Measurements from ENCODE around the gene CCT7. TPM values are rescaled to one million over a fixed set of nuclear protein-coding genes. Genes with fewer than 3 reads are reported as not detected.
"Not testable (repeated sequence)": the region's sequence is repeated elsewhere in the genome, so short reads cannot be mapped to it uniquely, and the experiment has no call there.

CCT7 gene
- total and polyA plus RNA-seq, 4 experiments from 2014 or later: 187 to 400 (median 213) TPM

GRCh38 chr2:73262108-73262651 is 28.1 kb downstream of the CCT7 start:
- DNase-seq: no peak
- H3K27ac ChIP-seq (ENCODE audit: low read depth, low read length): no peak overlapping the region
- no peaks in the 10 kb centered on the region for H3K9me3 ChIP-seq (ENCODE audit: control insufficient read depth in 1 of 2, low read length in 2 of 2)
- ChIA-PET CTCF (ENCODE audit: partially characterized antibody) (interaction anchor here (1.2 to 1.8 kb wide), 2 partner anchors 23 to 28 kb away, joined by 4 to 5 read pairs; no protein-coding TSS in a partner anchor), POLR2A (ENCODE audit: partially characterized antibody) (interaction anchor here (0.6 kb wide), 1 partner anchor 15 kb away, joined by 4 read pairs; no protein-coding TSS in a partner anchor)
- no peak overlapping the region for H3K4me3 ChIP-seq (ENCODE audit: low read length in 2 of 2)
- Mint-ChIP-seq H3K36me3 (peaks cover 0 to 10% of the 10 kb centered on the region in 2 donors), H3K27ac (peak overlapping the region in 1 of 7 donors; percentile 26), H3K27me3 (no peaks in the 10 kb centered on the region), H3K4me1 (peaks cover 5 to 15% (median 10%) of the 10 kb centered on the region in 4 donors), H3K4me3 (no peak overlapping the region), H3K9me3 (no peaks in the 10 kb centered on the region)
- peaks cover 8% of the 10 kb centered on the region for H3K4me1 ChIP-seq (ENCODE audit: insufficient read depth, low read length)
- intact Hi-C loops (cut with micrococcal nuclease): no loop called here
- no peaks in the 10 kb centered on the region for H3K36me3 ChIP-seq (ENCODE audit: insufficient read depth, low read length)
- H3K27me3 ChIP-seq (ENCODE audit: insufficient read depth, low read length): no peaks in the 10 kb centered on the region

DNA sequence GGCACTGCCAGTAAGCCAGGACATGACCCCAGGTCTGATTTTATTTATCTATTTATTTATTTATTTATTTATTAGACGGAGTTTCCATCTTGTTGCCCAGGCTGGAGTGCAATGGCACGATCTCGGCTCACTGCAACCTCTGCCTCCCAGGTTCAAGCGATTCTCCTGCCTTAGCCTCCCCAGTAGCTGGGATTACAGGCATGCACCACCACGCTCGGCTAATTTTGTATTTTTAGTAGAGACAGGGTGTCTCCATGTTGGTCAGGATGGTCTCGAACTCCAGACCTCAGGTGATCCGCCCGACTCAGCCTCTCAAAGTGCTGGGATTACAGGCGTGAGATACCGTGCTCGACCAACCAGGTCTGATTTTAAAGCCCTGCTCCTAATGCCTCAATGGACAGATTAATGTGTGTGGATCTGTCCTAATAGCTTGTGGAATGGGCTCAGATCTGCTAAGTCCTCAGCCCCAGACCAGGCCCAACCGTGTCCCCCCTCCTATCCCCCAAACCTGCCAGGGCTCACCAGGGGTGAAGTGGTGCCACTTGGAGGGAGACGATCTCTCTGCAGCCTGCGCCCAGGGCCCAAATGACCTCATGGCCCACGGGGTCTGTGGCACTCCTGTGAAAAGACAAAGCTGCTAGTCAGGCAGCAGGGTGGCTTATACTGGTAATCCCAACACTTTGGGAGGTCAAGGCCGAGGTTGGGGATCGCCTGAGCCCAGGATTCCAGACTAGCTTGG is 28.8 kb downstream of the CCT7 start:
- H3K27me3 ChIP-seq (ENCODE audit: insufficient read depth, low read length); intact Hi-C loops (cut with micrococcal nuclease); H3K27me3 Mint-ChIP-seq; H3K4me3 Mint-ChIP-seq; H3K9me3 Mint-ChIP-seq; DNase-seq; H3K27ac ChIP-seq (ENCODE audit: low read depth, low read length); H3K9me3 ChIP-seq (ENCODE audit: control insufficient read depth in 1 of 2, low read length in 2 of 2); H3K27ac Mint-ChIP-seq; H3K36me3 ChIP-seq (ENCODE audit: insufficient read depth, low read length); H3K4me3 ChIP-seq (ENCODE audit: low read length in 2 of 2): not testable (repeated sequence)
- H3K4me1 Mint-ChIP-seq: peaks cover 7 to 16% (median 12%) of the 10 kb centered on the region in 4 donors
- H3K4me1 ChIP-seq (ENCODE audit: insufficient read depth, low read length): peaks cover 10% of the 10 kb centered on the region
- ChIA-PET POLR2A (ENCODE audit: partially characterized antibody) (interaction anchor here (0.6 kb wide), 1 partner anchor 15 kb away, joined by 4 read pairs; no protein-coding TSS in a partner anchor), CTCF (ENCODE audit: partially characterized antibody) (interaction anchor here (1.2 to 1.8 kb wide), 2 partner anchors 24 to 27 kb away, joined by 4 to 5 read pairs; no protein-coding TSS in a partner anchor)
- H3K36me3 Mint-ChIP-seq: peaks cover 0 to 10% of the 10 kb centered on the region in 2 donors

GRCh38 chr2:73263540-73264331 is 29.6 kb downstream of the CCT7 start:
- H3K9me3 Mint-ChIP-seq: peaks cover 0 to 4% (median 0%) of the 10 kb centered on the region in 8 donors
- intact Hi-C loops (cut with micrococcal nuclease): no loop called here
- CTCF ChIA-PET (ENCODE audit: partially characterized antibody): no interaction called here
- H3K36me3 ChIP-seq (ENCODE audit: insufficient read depth, low read length): no peaks in the 10 kb centered on the region
- DNase-seq: no peak
- H3K4me3 ChIP-seq (ENCODE audit: low read length in 2 of 2): no peak overlapping the region
- peaks cover 0 to 12% of the 10 kb centered on the region in 2 donors for H3K36me3 Mint-ChIP-seq
- peaks cover 14 to 21% (median 18%) of the 10 kb centered on the region in 4 donors for H3K4me1 Mint-ChIP-seq
- no peak overlapping the region for H3K27ac ChIP-seq (ENCODE audit: low read depth, low read length)
- no peak overlapping the region for H3K27ac Mint-ChIP-seq
- H3K27me3 ChIP-seq (ENCODE audit: insufficient read depth, low read length): no peaks in the 10 kb centered on the region
- POLR2A ChIA-PET (ENCODE audit: partially characterized antibody): no interaction called here
- H3K4me3 Mint-ChIP-seq: peak overlapping the region in 2 of 8 donors; percentile 1 to 23
- H3K4me1 ChIP-seq (ENCODE audit: insufficient read depth, low read length): peaks cover 15% of the 10 kb centered on the region
- H3K9me3 ChIP-seq (ENCODE audit: control insufficient read depth in 1 of 2, low read length in 2 of 2): no peaks in the 10 kb centered on the region
- H3K27me3 Mint-ChIP-seq: no peaks in the 10 kb centered on the region

GRCh38 chr2:73264332-73264606 is 30.2 kb downstream of the CCT7 start:
- H3K4me3 ChIP-seq (ENCODE audit: low read length in 2 of 2): no peak overlapping the region
- H3K27ac Mint-ChIP-seq: no peak overlapping the region
- H3K27me3 ChIP-seq (ENCODE audit: insufficient read depth, low read length): no peaks in the 10 kb centered on the region
- intact Hi-C loops (cut with micrococcal nuclease): no loop called here
- H3K9me3 Mint-ChIP-seq: peaks cover 0 to 4% (median 0%) of the 10 kb centered on the region in 8 donors
- peaks cover 0 to 12% of the 10 kb centered on the region in 2 donors for H3K36me3 Mint-ChIP-seq
- H3K4me3 Mint-ChIP-seq: no peak overlapping the region
- H3K9me3 ChIP-seq (ENCODE audit: control insufficient read depth in 1 of 2, low read length in 2 of 2): no peaks in the 10 kb centered on the region
- H3K36me3 ChIP-seq (ENCODE audit: insufficient read depth, low read length): no peaks in the 10 kb centered on the region
- no peaks in the 10 kb centered on the region for H3K27me3 Mint-ChIP-seq
- POLR2A ChIA-PET (ENCODE audit: partially characterized antibody): no interaction called here
- no peak overlapping the region for H3K27ac ChIP-seq (ENCODE audit: low read depth, low read length)
- DNase-seq: no peak
- CTCF ChIA-PET (ENCODE audit: partially characterized antibody): no interaction called here
- peaks cover 14 to 21% (median 18%) of the 10 kb centered on the region in 4 donors for H3K4me1 Mint-ChIP-seq
- H3K4me1 ChIP-seq (ENCODE audit: insufficient read depth, low read length): peaks cover 16% of the 10 kb centered on the region

DNA sequence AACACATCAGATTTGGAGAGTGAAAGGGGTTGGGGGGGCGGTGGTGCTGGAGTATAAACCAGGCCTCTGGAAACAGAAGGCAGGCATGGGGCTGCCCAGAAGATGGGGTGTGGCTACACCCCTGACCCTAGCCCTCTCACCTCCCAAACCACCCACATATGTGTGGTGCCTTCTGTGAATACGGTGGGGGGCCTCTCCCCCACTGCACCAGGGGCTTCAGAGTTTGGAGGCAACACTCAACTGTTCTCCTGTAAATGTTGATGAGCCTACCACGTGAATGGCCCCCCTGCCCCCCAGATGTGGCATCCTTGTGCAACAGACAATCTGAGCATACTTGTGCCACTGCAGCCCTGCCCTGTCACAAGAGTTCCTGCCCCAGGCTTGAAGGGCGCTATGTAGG is 30.7 kb downstream of the CCT7 start:
- H3K9me3 ChIP-seq (ENCODE audit: control insufficient read depth in 1 of 2, low read length in 2 of 2): no peaks in the 10 kb centered on the region
- intact Hi-C loops (cut with micrococcal nuclease): no loop called here
- Mint-ChIP-seq H3K4me1 (peaks cover 16 to 23% (median 20%) of the 10 kb centered on the region in 4 donors), H3K4me3 (no peak overlapping the region), H3K27ac (no peak overlapping the region), H3K27me3 (no peaks in the 10 kb centered on the region), H3K36me3 (peaks cover 0 to 12% of the 10 kb centered on the region in 2 donors), H3K9me3 (peaks cover 0 to 4% (median 0%) of the 10 kb centered on the region in 8 donors)
- no peak overlapping the region for H3K27ac ChIP-seq (ENCODE audit: low read depth, low read length)
- no peaks in the 10 kb centered on the region for H3K27me3 ChIP-seq (ENCODE audit: insufficient read depth, low read length)
- no peaks in the 10 kb centered on the region for H3K36me3 ChIP-seq (ENCODE audit: insufficient read depth, low read length)
- POLR2A ChIA-PET (ENCODE audit: partially characterized antibody): no interaction called here
- no peak overlapping the region for H3K4me3 ChIP-seq (ENCODE audit: low read length in 2 of 2)
- peaks cover 18% of the 10 kb centered on the region for H3K4me1 ChIP-seq (ENCODE audit: insufficient read depth, low read length)
- CTCF ChIA-PET (ENCODE audit: partially characterized antibody): no interaction called here
- DNase-seq: no peak

DNA sequence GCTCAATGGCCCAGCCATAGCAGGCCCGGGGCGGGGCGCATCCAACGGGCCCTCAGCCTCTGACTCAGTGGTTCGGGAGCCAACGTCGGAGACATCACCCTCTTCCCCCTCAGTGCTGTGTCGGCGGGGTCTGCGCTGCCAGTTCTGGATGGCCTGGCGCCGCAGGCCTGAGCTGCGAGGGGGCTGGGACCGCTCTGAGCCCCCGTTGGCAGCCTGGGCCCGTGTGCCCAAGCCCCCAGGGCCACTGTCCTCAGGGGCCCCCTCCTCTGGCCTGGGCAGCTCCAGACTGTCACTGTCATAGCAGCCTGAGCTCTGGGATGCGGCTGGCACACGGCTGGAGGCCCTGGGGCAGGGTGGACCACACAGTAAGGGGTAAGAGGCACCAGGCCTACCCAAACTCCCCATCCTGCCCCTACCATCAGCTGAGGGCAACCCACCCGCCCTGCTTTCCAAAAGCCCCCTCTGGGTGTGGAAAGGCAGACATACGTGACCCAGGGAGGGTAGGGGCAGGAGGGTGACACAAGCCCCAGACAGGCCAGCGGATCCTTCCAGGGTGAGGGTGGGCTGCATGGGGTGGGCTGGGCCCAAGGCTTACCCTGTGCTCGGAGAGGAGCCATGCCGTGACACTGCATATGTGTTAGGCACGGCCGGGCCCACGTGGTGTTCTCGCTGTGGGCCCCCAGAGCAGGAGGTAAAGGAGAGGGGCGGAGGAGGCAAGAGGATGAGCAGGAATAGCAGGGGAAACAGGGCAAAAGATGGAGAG is 31.4 kb downstream of the CCT7 start:
- peak overlapping the region in 1 of 7 donors; percentile 42 for H3K27ac Mint-ChIP-seq
- peaks cover 24% of the 10 kb centered on the region for H3K4me1 ChIP-seq (ENCODE audit: insufficient read depth, low read length)
- no peak overlapping the region for H3K4me3 ChIP-seq (ENCODE audit: low read length in 2 of 2)
- H3K27me3 Mint-ChIP-seq: no peaks in the 10 kb centered on the region
- H3K36me3 ChIP-seq (ENCODE audit: insufficient read depth, low read length): no peaks in the 10 kb centered on the region
- H3K4me3 Mint-ChIP-seq: no peak overlapping the region
- no peak for DNase-seq
- H3K27ac ChIP-seq (ENCODE audit: low read depth, low read length): no peak overlapping the region
- ChIA-PET CTCF (ENCODE audit: partially characterized antibody) (no interaction called here), POLR2A (ENCODE audit: partially characterized antibody) (no interaction called here)
- peaks cover 18 to 27% (median 23%) of the 10 kb centered on the region in 4 donors for H3K4me1 Mint-ChIP-seq
- peaks cover 0 to 4% (median 0%) of the 10 kb centered on the region in 8 donors for H3K9me3 Mint-ChIP-seq
- H3K36me3 Mint-ChIP-seq: peaks cover 0 to 12% of the 10 kb centered on the region in 2 donors
- no peaks in the 10 kb centered on the region for H3K9me3 ChIP-seq (ENCODE audit: control insufficient read depth in 1 of 2, low read length in 2 of 2)
- intact Hi-C loops (cut with micrococcal nuclease): no loop called here
- no peaks in the 10 kb centered on the region for H3K27me3 ChIP-seq (ENCODE audit: insufficient read depth, low read length)

Data from CD4-positive, alpha-beta memory T cell (primary cell).